Neuronal stem cell (in vitro differentiated cells): Measurements from ENCODE around the gene DCAF11.

Experiments
- DNase-seq: peaks from one replicate; pipeline ENCODE4 v3.0.0-alpha.2; 2013; ENCODE audit warnings: low spot score
- H2AFZ ChIP-seq: one replicate; pipeline ENCODE4 v1.6.1; 2013; ENCODE audit warnings: mild to moderate bottlenecking, low read length, inconsistent platforms
- H2AK5ac ChIP-seq: 2 replicates; pipeline ENCODE4 v1.6.1; 2013; ENCODE audit warnings: low read depth, mild to moderate bottlenecking, inconsistent platforms, low read length, moderate library complexity, mixed read lengths
- H2BK120ac ChIP-seq: 2 replicates; pipeline ENCODE4 v1.6.1; 2013; ENCODE audit warnings: low read depth, mild to moderate bottlenecking, inconsistent platforms, low read length, moderate library complexity, mixed read lengths
- H2BK12ac ChIP-seq: one replicate; pipeline ENCODE4 v1.6.1; 2013; ENCODE audit warnings: low read length, inconsistent platforms
- H2BK15ac ChIP-seq: 2 replicates; pipeline ENCODE4 v1.6.1; 2013; ENCODE audit warnings: mild to moderate bottlenecking, low read length, inconsistent platforms, mixed read lengths
- H2BK5ac ChIP-seq: one replicate; pipeline ENCODE4 v1.6.1; 2013; ENCODE audit warnings: inconsistent platforms, mild to moderate bottlenecking, low read length, moderate library complexity
- H3K14ac ChIP-seq: one replicate; pipeline ENCODE4 v1.6.1; 2013; ENCODE audit warnings: low read length, inconsistent platforms
- H3K18ac ChIP-seq: 2 replicates; pipeline ENCODE4 v1.6.1; 2013; ENCODE audit warnings: low read length, inconsistent platforms
- H3K23ac ChIP-seq: 2 replicates; pipeline ENCODE4 v1.6.1; 2013; ENCODE audit warnings: low read depth, mild to moderate bottlenecking, mixed read lengths, low read length, inconsistent platforms; ENCODE audit not compliant: poor library complexity
- H3K27ac ChIP-seq: replicated peaks from 3 replicates; pipeline ENCODE4 v1.5.1; 2013; ENCODE audit warnings: low read length, inconsistent platforms
- H3K27me3 ChIP-seq, 3 experiments: 2 replicates each; pipeline ENCODE4 v1.6.1; 2013; ENCODE audit warnings: low read length in 3 of 3, mild to moderate bottlenecking in 2 of 3, inconsistent platforms in 1 of 3, low read depth in 1 of 3, mixed read lengths in 1 of 3, moderate library complexity in 1 of 3; ENCODE audit not compliant: control insufficient read depth in 3 of 3, insufficient read depth in 3 of 3
- H3K36me3 ChIP-seq, 2 donors: replicated peaks in 1 of 2; 2 replicates each; pipeline ENCODE4 v1.6.1; 2013; ENCODE audit warnings: low read length in 2 of 2; ENCODE audit not compliant: control insufficient read depth in 2 of 2, insufficient read depth in 2 of 2
- H3K4ac ChIP-seq: 2 replicates; pipeline ENCODE4 v1.6.1; 2013; ENCODE audit warnings: inconsistent platforms, mild to moderate bottlenecking, low read length, moderate library complexity
- H3K4me1 ChIP-seq, 2 donors: 1 replicate in 1 of 2; 2 replicates in 1 of 2; pipeline ENCODE4 v1.6.1; 2013; ENCODE audit warnings: low read length in 2 of 2, low read depth in 1 of 2; ENCODE audit not compliant: control insufficient read depth in 2 of 2, insufficient read depth in 1 of 2
- H3K4me2 ChIP-seq: one replicate; pipeline ENCODE4 v1.6.1; 2013; ENCODE audit warnings: mild to moderate bottlenecking, low read length, inconsistent platforms; ENCODE audit not compliant: insufficient read depth, poor library complexity, severe bottlenecking
- H3K4me3 ChIP-seq, 2 donors: 2 replicates each; pipeline ENCODE4 v1.5.1; 2013; ENCODE audit warnings: low read length in 2 of 2, mild to moderate bottlenecking in 2 of 2, inconsistent platforms in 1 of 2, moderate library complexity in 1 of 2
- H3K79me1 ChIP-seq: one replicate; pipeline ENCODE4 v1.6.1; 2013; ENCODE audit warnings: low read depth, mild to moderate bottlenecking, inconsistent platforms, low read length, moderate library complexity
- H3K9ac ChIP-seq: one replicate; pipeline ENCODE4 v1.6.1; 2013; ENCODE audit warnings: mild to moderate bottlenecking, low read depth, low read length, inconsistent platforms; ENCODE audit not compliant: poor library complexity
- H3K9me3 ChIP-seq, 2 donors: replicated peaks in 1 of 2; 2 replicates each; pipeline versions ENCODE3 to v1.6.1; 2013; ENCODE audit warnings: low read length in 2 of 2, mild to moderate bottlenecking in 2 of 2, inconsistent platforms in 1 of 2, low read depth in 1 of 2, mixed read lengths in 1 of 2, moderate library complexity in 1 of 2; ENCODE audit not compliant: control insufficient read depth in 2 of 2, insufficient read depth in 1 of 2
- H4K8ac ChIP-seq: one replicate; pipeline ENCODE4 v1.6.1; 2013; ENCODE audit warnings: low read depth, mild to moderate bottlenecking, inconsistent platforms, low read length, moderate library complexity
- H4K91ac ChIP-seq: one replicate; pipeline ENCODE4 v1.6.1; 2013; ENCODE audit warnings: low read length, low read depth, mild to moderate bottlenecking, inconsistent platforms; ENCODE audit not compliant: poor library complexity
- WGBS, 2 donors: extraction: QIAGEN DNeasy Blood & Tissue Kit; methylation state at CpG; one replicate each; pipeline ENCODE4 v1.1.7; 2013; ENCODE audit warnings: missing lambda C conversion rate in 2 of 2, mixed read lengths in 1 of 2; ENCODE audit not compliant: insufficient read length in 2 of 2, insufficient replicate concordance in 1 of 2; ENCODE audit errors: extremely low coverage in 2 of 2; 5-methylcytosine and 5-hydroxymethylcytosine counted together

DCAF11 gene

GRCh38 chr14:24076302-24076601 is 38.3 kb upstream of the DCAF11 start:
- no peak overlapping the region for H3K14ac ChIP-seq
- no peaks in the 10 kb centered on the region for H3K36me3 ChIP-seq
- no peak overlapping the region for H3K4ac ChIP-seq
- no peak overlapping the region for H3K4me3 ChIP-seq
- H2AFZ ChIP-seq = no peak overlapping the region
- H3K9me3 ChIP-seq = no peaks in the 10 kb centered on the region
- peak overlapping the region; percentile 38 for H2AK5ac ChIP-seq
- no peak overlapping the region for H4K91ac ChIP-seq
- no peak overlapping the region for H2BK5ac ChIP-seq
- H2BK12ac ChIP-seq = no peak overlapping the region
- DNase-seq = no peak
- H3K79me1 ChIP-seq = no peaks in the 10 kb centered on the region
- no peak overlapping the region for H3K23ac ChIP-seq
- no peak overlapping the region for H2BK15ac ChIP-seq
- peaks cover 22 to 28% of the 10 kb centered on the region in 2 donors for H3K4me1 ChIP-seq
- no peak overlapping the region for H2BK120ac ChIP-seq
- H3K27ac ChIP-seq = no peak overlapping the region
- no peak overlapping the region for H3K18ac ChIP-seq
- no peak overlapping the region for H4K8ac ChIP-seq
- no peak overlapping the region for H3K9ac ChIP-seq
- peaks cover 0 to 62% (median 3%) of the 10 kb centered on the region in 3 experiments for H3K27me3 ChIP-seq
- no peak overlapping the region for H3K4me2 ChIP-seq
- no CpG with 5 or more reads among the region's 10 CpGs for WGBS, 2 donors

- no peaks in the 10 kb centered on the region for H3K79me1 ChIP-seq
- no peak for DNase-seq
- no peak overlapping the region for H3K27ac ChIP-seq
- H3K36me3 ChIP-seq = no peaks in the 10 kb centered on the region
- H3K23ac ChIP-seq = peak overlapping the region; percentile 26
- H2BK120ac ChIP-seq = no peak overlapping the region
- no peak overlapping the region for H2AFZ ChIP-seq
- H3K27me3 ChIP-seq = peaks cover 0 to 70% (median 10%) of the 10 kb centered on the region in 3 experiments
- H3K9ac ChIP-seq = peak overlapping the region; percentile 25
- H4K8ac ChIP-seq = no peak overlapping the region
- H3K4me3 ChIP-seq = no peak overlapping the region
- H2BK12ac ChIP-seq = peak overlapping the region; percentile 93
- peak overlapping the region; percentile 48 for H4K91ac ChIP-seq
- peak overlapping the region; percentile 86 for H3K14ac ChIP-seq
- peak overlapping the region; percentile 54 for H3K18ac ChIP-seq
- H2BK5ac ChIP-seq = peak overlapping the region; percentile 67
- WGBS, 2 donors = no CpG with 5 or more reads among the region's 23 CpGs
- peaks cover 25 to 33% of the 10 kb centered on the region in 2 donors for H3K4me1 ChIP-seq
- H3K9me3 ChIP-seq = no peaks in the 10 kb centered on the region
- no peak overlapping the region for H3K4me2 ChIP-seq
- H2BK15ac ChIP-seq = peak overlapping the region; percentile 54
- peak overlapping the region; percentile 85 for H2AK5ac ChIP-seq
- H3K4ac ChIP-seq = no peak overlapping the region
These were observed 37.5 kb upstream of the DCAF11 start for GRCh38 chr14:24077086-24077485.

GRCh38 chr14:24078146-24078545 is 36.4 kb upstream of the DCAF11 start:
- Histone ChIP-seq H3K27ac (no peak overlapping the region), H3K18ac (no peak overlapping the region), H2BK5ac (no peak overlapping the region), H3K36me3 (no peaks in the 10 kb centered on the region), H3K4me1 (peaks cover 22 to 33% of the 10 kb centered on the region in 2 donors), H2BK15ac (no peak overlapping the region), H3K4me3 (no peak overlapping the region), H3K79me1 (no peaks in the 10 kb centered on the region), H2BK120ac (no peak overlapping the region), H3K27me3 (peaks cover 0 to 75% (median 19%) of the 10 kb centered on the region in 3 experiments), H3K14ac (no peak overlapping the region), H3K9ac (no peak overlapping the region), H3K23ac (no peak overlapping the region), H3K9me3 (peaks cover 0 to 5% of the 10 kb centered on the region in 2 donors), H2BK12ac (no peak overlapping the region), H4K91ac (no peak overlapping the region), H3K4me2 (no peak overlapping the region), H2AK5ac (no peak overlapping the region), H3K4ac (no peak overlapping the region), H4K8ac (no peak overlapping the region), H2AFZ (no peak overlapping the region)
- DNase-seq = no peak
- WGBS, 2 donors = no CpG with 5 or more reads among the region's 3 CpGs

DNA sequence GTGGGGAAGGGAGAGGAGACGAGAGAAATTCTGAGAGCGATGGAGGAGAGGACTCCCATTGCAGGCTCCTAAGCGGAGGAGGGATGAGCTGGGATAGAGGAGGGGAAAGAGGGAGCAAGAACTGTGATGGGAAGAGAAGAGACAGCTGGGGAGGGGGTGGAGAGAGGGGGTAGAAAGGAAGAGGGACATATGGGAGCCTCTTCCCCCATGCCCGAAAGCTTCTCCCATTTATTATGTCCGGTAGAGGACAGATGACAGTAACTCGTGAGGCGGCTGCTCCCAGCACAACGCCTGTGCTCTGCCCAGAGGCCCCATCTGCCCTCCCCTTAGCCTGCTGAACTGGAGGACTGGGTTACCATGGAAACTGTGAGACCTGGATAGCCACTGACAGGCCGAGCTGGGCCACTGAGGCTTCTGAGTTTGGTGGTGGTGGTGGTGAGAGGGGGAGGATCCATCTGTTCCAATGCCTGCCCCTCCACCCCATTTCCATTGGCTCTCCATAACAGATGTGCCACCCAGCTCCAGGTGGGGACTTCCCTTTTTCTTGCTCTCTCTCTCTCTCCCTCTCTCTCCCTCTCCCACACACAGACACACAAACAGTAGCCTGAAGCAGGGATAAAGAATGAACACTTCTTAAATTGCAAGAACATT is 35.0 kb upstream of the DCAF11 start:
- WGBS, 2 donors = no CpG with 5 or more reads among the region's 9 CpGs
- Histone ChIP-seq H3K27me3 (peaks cover 0 to 84% (median 21%) of the 10 kb centered on the region in 3 experiments), H3K27ac (no peak overlapping the region), H4K91ac (no peak overlapping the region), H2BK12ac (no peak overlapping the region), H3K4ac (no peak overlapping the region), H3K18ac (no peak overlapping the region), H2BK15ac (no peak overlapping the region), H2BK5ac (no peak overlapping the region), H2BK120ac (no peak overlapping the region), H3K4me2 (peak overlapping the region; percentile 19), H3K14ac (no peak overlapping the region), H3K79me1 (no peaks in the 10 kb centered on the region), H3K9me3 (peaks cover 0 to 5% of the 10 kb centered on the region in 2 donors), H3K4me3 (no peak overlapping the region), H2AK5ac (no peak overlapping the region), H3K4me1 (peaks cover 22 to 33% of the 10 kb centered on the region in 2 donors), H4K8ac (no peak overlapping the region), H3K36me3 (no peaks in the 10 kb centered on the region), H3K23ac (no peak overlapping the region), H3K9ac (no peak overlapping the region), H2AFZ (peak overlapping the region; percentile 75)
- peak; percentile 60 for DNase-seq
